Mesenchymal stem cell (in vitro differentiated cells and primary cell): Measurements from ENCODE around the gene TMEM132E.

ENCODE experiments used
- DNase-seq: peaks from one replicate; pipeline ENCODE4 v3.0.0-alpha.2; 2013
- H2AFZ ChIP-seq: one replicate; pipeline ENCODE4 v1.6.1; 2013; ENCODE audit warnings: low read depth, mild to moderate bottlenecking, control low read depth, inconsistent platforms, low read length, moderate library complexity
- H2AK5ac ChIP-seq: 2 replicates; pipeline ENCODE4 v1.6.1; 2013; ENCODE audit warnings: low read length, moderate library complexity, mild to moderate bottlenecking, inconsistent platforms; ENCODE audit not compliant: severe bottlenecking
- H2BK120ac ChIP-seq: one replicate; pipeline ENCODE4 v1.6.1; 2013; ENCODE audit warnings: low read depth, mild to moderate bottlenecking, inconsistent platforms, low read length, moderate library complexity
- H2BK12ac ChIP-seq, 2 experiments: one replicate each; pipeline ENCODE4 v1.6.1; 2013; ENCODE audit warnings: inconsistent platforms in 2 of 2, low read length in 2 of 2, mild to moderate bottlenecking in 2 of 2, moderate library complexity in 2 of 2, control low read depth in 1 of 2
- H2BK15ac ChIP-seq: one replicate; pipeline ENCODE4 v1.6.1; 2013; ENCODE audit warnings: mild to moderate bottlenecking, low read depth, inconsistent platforms; ENCODE audit not compliant: poor library complexity, severe bottlenecking
- H2BK5ac ChIP-seq: 2 replicates; pipeline ENCODE4 v1.6.1; 2013; ENCODE audit warnings: low read depth, mild to moderate bottlenecking, low read length, control low read depth, inconsistent platforms; ENCODE audit not compliant: poor library complexity, severe bottlenecking
- H3K14ac ChIP-seq, 2 experiments: one replicate each; pipeline ENCODE4 v1.6.1; 2013; ENCODE audit warnings: inconsistent platforms in 2 of 2, low read length in 2 of 2, control low read depth in 1 of 2, mild to moderate bottlenecking in 1 of 2, moderate library complexity in 1 of 2
- H3K18ac ChIP-seq, 2 experiments: one replicate each; pipeline ENCODE4 v1.6.1; 2013; ENCODE audit warnings: inconsistent platforms in 2 of 2, low read length in 2 of 2, control low read depth in 1 of 2, low read depth in 1 of 2, mild to moderate bottlenecking in 1 of 2
- H3K23ac ChIP-seq, 2 experiments: one replicate each; pipeline ENCODE4 v1.6.1; 2013; ENCODE audit warnings: inconsistent platforms in 2 of 2, low read length in 2 of 2, mild to moderate bottlenecking in 2 of 2, moderate library complexity in 2 of 2, control low read depth in 1 of 2
- H3K27ac ChIP-seq: 2 replicates; pipeline ENCODE4 v1.5.1; 2013; ENCODE audit warnings: mild to moderate bottlenecking, moderate library complexity, low read length, control low read depth, inconsistent platforms; ENCODE audit not compliant: poor library complexity, severe bottlenecking
- H3K27me3 ChIP-seq, 2 experiments: 2 replicates each; pipeline versions ENCODE4 v1.6.1 to v1.7.0; 2013; ENCODE audit warnings: low read length in 2 of 2, mild to moderate bottlenecking in 2 of 2, moderate library complexity in 2 of 2, control low read depth in 1 of 2, inconsistent platforms in 1 of 2; ENCODE audit not compliant: control insufficient read depth in 1 of 2, insufficient read depth in 1 of 2
- H3K36me3 ChIP-seq, 2 experiments: 2 replicates each; pipeline versions ENCODE4 v1.6.1 to v1.7.0; 2013; ENCODE audit warnings: low read length in 2 of 2, control low read depth in 1 of 2, inconsistent platforms in 1 of 2, low read depth in 1 of 2, mild to moderate bottlenecking in 1 of 2; ENCODE audit not compliant: insufficient read depth in 2 of 2, control insufficient read depth in 1 of 2
- H3K4ac ChIP-seq, 2 experiments: one replicate each; pipeline ENCODE4 v1.6.1; 2013; ENCODE audit warnings: inconsistent platforms in 2 of 2, low read length in 2 of 2, mild to moderate bottlenecking in 2 of 2, moderate library complexity in 2 of 2, control low read depth in 1 of 2, low read depth in 1 of 2
- H3K4me1 ChIP-seq: 2 replicates; pipeline ENCODE4 v1.6.1; 2013; ENCODE audit warnings: low read depth, low read length, control low read depth; ENCODE audit not compliant: control insufficient read depth, insufficient read depth
- H3K4me2 ChIP-seq: 2 replicates; pipeline ENCODE4 v1.6.1; 2013; ENCODE audit warnings: low read length, mild to moderate bottlenecking, inconsistent platforms; ENCODE audit not compliant: poor library complexity, severe bottlenecking
- H3K4me3 ChIP-seq, 2 experiments: 2 replicates each; pipeline versions ENCODE4 v1.5.1 to v1.7.0; 2013; ENCODE audit warnings: low read length in 2 of 2, mild to moderate bottlenecking in 2 of 2, control low read depth in 1 of 2, low read depth in 1 of 2; ENCODE audit not compliant: insufficient read depth in 1 of 2
- H3K79me1 ChIP-seq: replicated peaks from 2 replicates; pipeline ENCODE4 v1.6.1; 2013; ENCODE audit warnings: mild to moderate bottlenecking, control low read depth, low read length, inconsistent platforms; ENCODE audit not compliant: poor library complexity, severe bottlenecking
- H3K9ac ChIP-seq: 2 replicates; pipeline ENCODE4 v1.7.0; 2013; ENCODE audit warnings: mild to moderate bottlenecking, low read length, moderate library complexity
- H3K9me3 ChIP-seq: 2 replicates; pipeline ENCODE4 v1.7.0; 2013; ENCODE audit warnings: mild to moderate bottlenecking, low read length; ENCODE audit not compliant: control insufficient read depth
- H4K8ac ChIP-seq: one replicate; pipeline ENCODE4 v1.6.1; 2013; ENCODE audit warnings: inconsistent platforms, mild to moderate bottlenecking, low read length, moderate library complexity
- H4K91ac ChIP-seq: one replicate; pipeline ENCODE4 v1.6.1; 2013; ENCODE audit warnings: mild to moderate bottlenecking, low read length, inconsistent platforms
- WGBS: methylation state at CpG from one replicate; pipeline ENCODE4 v1.1.7; 2013; ENCODE audit warnings: mixed read lengths; 5-methylcytosine and 5-hydroxymethylcytosine counted together

Gene TMEM132E

GRCh38 chr17:34623856-34624766 lies 44.7 kb downstream of the TMEM132E start:
- Histone ChIP-seq H4K8ac (no peak overlapping the region), H2BK12ac (no peak overlapping the region), H2BK5ac (no peak overlapping the region), H3K4me1 (no peaks in the 10 kb centered on the region), H3K36me3 (no peaks in the 10 kb centered on the region), H3K27me3 (peaks cover 0 to 74% of the 10 kb centered on the region in 2 experiments), H4K91ac (no peak overlapping the region), H2BK15ac (no peak overlapping the region), H3K14ac (no peak overlapping the region), H2BK120ac (no peak overlapping the region), H2AFZ (no peak overlapping the region), H2AK5ac (no peak overlapping the region), H3K4me3 (no peak overlapping the region), H3K4ac (no peak overlapping the region), H3K4me2 (no peak overlapping the region), H3K27ac (no peak overlapping the region), H3K79me1 (no peaks in the 10 kb centered on the region), H3K9me3 (no peaks in the 10 kb centered on the region), H3K18ac (no peak overlapping the region), H3K9ac (no peak overlapping the region), H3K23ac (no peak overlapping the region)
- WGBS: 66% methylated on average over 11 of the region's 12 CpGs
- no peak for DNase-seq

GRCh38 chr17:34624767-34625383 lies 45.5 kb downstream of the TMEM132E start:
- no peak overlapping the region for H3K14ac ChIP-seq
- 47% methylated on average over 6 of the region's 7 CpGs for WGBS

GRCh38 chr17:34626121-34626681 lies 46.8 kb downstream of the TMEM132E start:
- Histone ChIP-seq H3K36me3 (no peaks in the 10 kb centered on the region), H3K27ac (no peak overlapping the region), H3K18ac (no peak overlapping the region), H3K9me3 (no peaks in the 10 kb centered on the region), H3K79me1 (no peaks in the 10 kb centered on the region), H3K4me2 (no peak overlapping the region), H3K4me3 (no peak overlapping the region), H3K14ac (no peak overlapping the region), H2AK5ac (no peak overlapping the region), H3K9ac (no peak overlapping the region), H4K8ac (no peak overlapping the region), H2AFZ (no peak overlapping the region), H2BK12ac (no peak overlapping the region), H2BK120ac (no peak overlapping the region), H3K4me1 (no peaks in the 10 kb centered on the region), H3K27me3 (peaks cover 0 to 83% of the 10 kb centered on the region in 2 experiments), H3K4ac (no peak overlapping the region), H2BK5ac (no peak overlapping the region), H3K23ac (no peak overlapping the region), H2BK15ac (no peak overlapping the region), H4K91ac (no peak overlapping the region)
- 29% methylated on average over 53 of the region's 53 CpGs for WGBS
- no peak for DNase-seq

More at GRCh38 chr17:34624767-34625383, 45.5 kb downstream of the TMEM132E start:
- H4K8ac ChIP-seq: no peak overlapping the region
- peaks cover 0 to 81% of the 10 kb centered on the region in 2 experiments for H3K27me3 ChIP-seq
- no peak overlapping the region for H2BK120ac ChIP-seq
- H3K18ac ChIP-seq: no peak overlapping the region
- H3K4me3 ChIP-seq: no peak overlapping the region
- H3K4ac ChIP-seq: no peak overlapping the region
- H3K23ac ChIP-seq: no peak overlapping the region
- no peaks in the 10 kb centered on the region for H3K79me1 ChIP-seq
- H2AFZ ChIP-seq: no peak overlapping the region
- no peaks in the 10 kb centered on the region for H3K36me3 ChIP-seq
- no peak overlapping the region for H3K9ac ChIP-seq
- no peak overlapping the region for H2BK12ac ChIP-seq
- H2AK5ac ChIP-seq: no peak overlapping the region
- no peak overlapping the region for H4K91ac ChIP-seq
- no peaks in the 10 kb centered on the region for H3K9me3 ChIP-seq
- DNase-seq: no peak
- H2BK5ac ChIP-seq: no peak overlapping the region
- no peak overlapping the region for H2BK15ac ChIP-seq
- H3K27ac ChIP-seq: no peak overlapping the region
- H3K4me2 ChIP-seq: no peak overlapping the region
- no peaks in the 10 kb centered on the region for H3K4me1 ChIP-seq

- WGBS: 92% methylated on average over 8 of the region's 8 CpGs
- H3K4me1 ChIP-seq: no peaks in the 10 kb centered on the region
- H2AFZ ChIP-seq: no peak overlapping the region
- no peaks in the 10 kb centered on the region for H3K9me3 ChIP-seq
- H3K36me3 ChIP-seq: no peaks in the 10 kb centered on the region
- H4K91ac ChIP-seq: no peak overlapping the region
- DNase-seq: no peak
- no peak overlapping the region for H2AK5ac ChIP-seq
- no peak overlapping the region for H3K23ac ChIP-seq
- H2BK15ac ChIP-seq: peak overlapping the region; percentile 9
- H3K27ac ChIP-seq: no peak overlapping the region
- no peak overlapping the region for H3K9ac ChIP-seq
- H3K4ac ChIP-seq: no peak overlapping the region
- H3K18ac ChIP-seq: no peak overlapping the region
- no peaks in the 10 kb centered on the region for H3K79me1 ChIP-seq
- H3K14ac ChIP-seq: no peak overlapping the region
- peaks cover 0 to 80% of the 10 kb centered on the region in 2 experiments for H3K27me3 ChIP-seq
- no peak overlapping the region for H4K8ac ChIP-seq
- H2BK5ac ChIP-seq: no peak overlapping the region
- H2BK12ac ChIP-seq: no peak overlapping the region
- H3K4me3 ChIP-seq: no peak overlapping the region
- H2BK120ac ChIP-seq: no peak overlapping the region
- no peak overlapping the region for H3K4me2 ChIP-seq
Observed at GRCh38 chr17:34628879-34629278, 49.5 kb downstream of the TMEM132E start.
